Neural progenitor cell (in vitro differentiated cells): Measurements from ENCODE around the gene NUCB1.

ENCODE experiments used
- EZH2 ChIP-seq: fragments of 200-600 bp; sonication (generic); IDR thresholded peaks from 2 replicates; pipeline ENCODE4 v1.6.1; 2017; ENCODE audit warnings: antibody characterized with exemption, mild to moderate bottlenecking, moderate library complexity
- EZH2phosphoT487 ChIP-seq: fragments of 200-600 bp; sonication (generic); IDR thresholded peaks from 2 replicates; pipeline ENCODE4 v1.6.1; 2017; ENCODE audit warnings: antibody characterized with exemption
- TF ChIP-seq, protein P1 (sequence below): fragments of 200-600 bp; sonication (generic); IDR thresholded peaks from 2 replicates; pipeline ENCODE4 v1.5.1; 2017; ENCODE audit warnings: antibody characterized with exemption, mild to moderate bottlenecking

DNA sequence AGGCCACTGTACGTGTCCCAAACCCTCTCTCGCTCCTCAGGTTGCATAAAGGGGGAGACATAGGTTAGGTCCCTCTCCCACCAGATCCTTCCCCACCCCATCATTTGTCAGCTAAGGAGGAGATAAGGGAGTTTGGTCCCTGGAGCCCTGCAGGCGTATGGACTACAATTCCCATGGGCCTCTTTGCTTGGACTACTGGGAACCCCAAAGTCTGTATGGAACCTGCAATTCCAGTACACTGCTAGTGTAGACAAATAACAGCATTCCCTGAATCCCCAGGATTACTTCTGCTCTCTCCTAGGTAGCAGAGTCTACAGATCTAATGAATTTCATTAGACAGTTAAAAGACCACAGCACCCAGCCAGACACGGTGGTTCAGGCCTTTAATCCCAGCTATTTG is 47.8 kb upstream of the NUCB1 start:
- TF ChIP-seq, protein P1, sequence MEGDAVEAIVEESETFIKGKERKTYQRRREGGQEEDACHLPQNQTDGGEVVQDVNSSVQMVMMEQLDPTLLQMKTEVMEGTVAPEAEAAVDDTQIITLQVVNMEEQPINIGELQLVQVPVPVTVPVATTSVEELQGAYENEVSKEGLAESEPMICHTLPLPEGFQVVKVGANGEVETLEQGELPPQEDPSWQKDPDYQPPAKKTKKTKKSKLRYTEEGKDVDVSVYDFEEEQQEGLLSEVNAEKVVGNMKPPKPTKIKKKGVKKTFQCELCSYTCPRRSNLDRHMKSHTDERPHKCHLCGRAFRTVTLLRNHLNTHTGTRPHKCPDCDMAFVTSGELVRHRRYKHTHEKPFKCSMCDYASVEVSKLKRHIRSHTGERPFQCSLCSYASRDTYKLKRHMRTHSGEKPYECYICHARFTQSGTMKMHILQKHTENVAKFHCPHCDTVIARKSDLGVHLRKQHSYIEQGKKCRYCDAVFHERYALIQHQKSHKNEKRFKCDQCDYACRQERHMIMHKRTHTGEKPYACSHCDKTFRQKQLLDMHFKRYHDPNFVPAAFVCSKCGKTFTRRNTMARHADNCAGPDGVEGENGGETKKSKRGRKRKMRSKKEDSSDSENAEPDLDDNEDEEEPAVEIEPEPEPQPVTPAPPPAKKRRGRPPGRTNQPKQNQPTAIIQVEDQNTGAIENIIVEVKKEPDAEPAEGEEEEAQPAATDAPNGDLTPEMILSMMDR: no peak
- TF ChIP-seq EZH2phosphoT487 (no peak), EZH2 (no peak)
